Colon (tissue), 2 donors: Measurements from ENCODE around the gene ZBTB20.

Source experiments
- FAIRE-seq: peaks from 2 replicates; lab custom pipeline; 2012; peaks lifted over from hg19 to GRCh38; lab: Jason Lieb, UNC
- donor health status: control.
- donor health status: control.

ZBTB20 gene

DNA sequence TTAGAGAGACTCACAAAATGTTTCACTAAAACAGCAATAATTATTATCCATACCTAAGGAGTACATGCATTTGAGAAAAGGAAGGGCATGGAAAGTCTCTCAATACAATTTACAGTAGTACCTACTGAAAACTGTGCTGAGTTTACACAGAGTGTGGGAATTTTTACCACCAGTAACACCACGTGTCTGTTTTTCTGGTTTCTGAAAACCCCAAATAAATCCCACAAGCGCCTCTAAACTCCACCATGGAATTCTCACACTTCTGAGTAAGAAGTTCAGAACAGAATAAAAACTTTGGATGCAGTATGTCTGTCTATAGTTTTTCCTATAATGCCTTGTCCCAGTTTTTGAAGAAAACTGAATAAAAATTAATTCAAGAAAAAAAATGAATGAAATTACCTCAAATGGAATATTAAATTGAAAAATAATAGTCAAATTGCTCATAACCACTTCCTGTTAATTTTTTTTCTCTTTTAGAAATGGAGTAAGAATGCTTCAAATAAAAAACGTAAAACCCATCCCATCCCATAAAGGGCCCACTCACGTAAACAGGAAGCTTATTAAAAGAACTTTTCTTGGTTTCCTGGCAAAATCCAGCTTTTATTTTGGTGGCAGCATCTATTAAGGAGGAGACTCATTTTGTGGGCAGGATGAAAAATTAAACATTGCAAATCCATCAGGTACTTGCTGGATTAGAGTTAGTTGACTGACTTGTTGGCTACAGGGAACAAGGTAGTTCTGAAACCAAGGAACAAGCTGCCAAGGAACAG lies 475.2 kb downstream of the ZBTB20 start:
- no peak for FAIRE-seq

DNA sequence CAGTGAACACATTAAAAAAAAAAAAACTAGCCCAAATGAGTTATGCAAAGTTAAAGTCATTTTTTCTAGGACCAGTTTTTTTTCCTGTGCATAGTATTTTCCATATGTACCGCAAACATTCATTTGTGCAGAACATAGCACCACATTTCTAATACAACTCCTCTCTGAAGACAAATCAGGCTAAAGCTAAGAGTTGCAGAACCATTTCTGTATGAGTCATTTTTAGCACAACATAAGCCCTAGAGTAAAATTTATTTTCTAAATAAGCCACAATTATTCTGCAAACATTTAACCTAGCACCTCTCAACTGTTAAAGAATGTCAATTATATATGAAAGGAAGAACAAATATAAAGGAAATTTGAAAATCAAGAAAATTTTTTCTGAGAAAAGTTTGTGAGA lies 477.5 kb downstream of the ZBTB20 start:
- FAIRE-seq = no peak

DNA sequence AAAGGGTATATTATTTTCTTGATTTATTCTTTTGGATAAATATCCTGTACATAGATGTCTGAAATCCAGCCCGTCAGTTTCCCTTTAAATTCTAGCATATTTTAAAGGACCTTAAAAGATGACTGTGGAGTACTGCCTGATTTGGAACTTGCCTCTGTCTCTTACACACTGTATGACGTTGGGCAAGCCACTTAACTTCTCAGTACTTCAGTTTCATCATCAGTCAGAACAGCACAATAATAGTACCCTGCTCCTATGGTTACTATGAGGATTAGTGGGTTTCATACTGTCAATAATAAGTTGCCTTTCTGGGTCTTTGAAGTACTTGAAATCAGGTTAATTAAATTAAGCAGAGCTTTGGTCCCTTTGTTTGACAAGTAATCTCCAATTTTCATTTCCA lies 479.0 kb downstream of the ZBTB20 start:
- no peak for FAIRE-seq

DNA sequence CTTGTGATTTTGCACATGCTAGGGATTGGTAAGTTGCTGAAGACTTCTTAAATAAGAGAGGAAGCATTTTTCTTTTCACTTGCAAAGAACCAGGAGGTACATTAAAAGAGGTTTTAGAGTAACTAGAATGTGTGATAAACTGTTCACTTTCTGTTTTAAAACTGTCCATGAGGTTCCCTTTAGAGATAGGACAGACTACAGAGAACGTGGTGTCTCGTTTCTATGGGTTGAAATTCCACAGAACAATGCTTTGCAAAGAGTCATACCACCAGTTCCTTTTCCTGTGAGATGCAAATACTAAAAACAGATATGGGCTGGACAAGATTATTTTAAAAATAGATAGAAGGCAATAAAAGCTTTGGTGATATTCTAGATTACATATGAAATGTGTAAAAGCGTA lies 480.5 kb downstream of the ZBTB20 start:
- no peak for FAIRE-seq

DNA sequence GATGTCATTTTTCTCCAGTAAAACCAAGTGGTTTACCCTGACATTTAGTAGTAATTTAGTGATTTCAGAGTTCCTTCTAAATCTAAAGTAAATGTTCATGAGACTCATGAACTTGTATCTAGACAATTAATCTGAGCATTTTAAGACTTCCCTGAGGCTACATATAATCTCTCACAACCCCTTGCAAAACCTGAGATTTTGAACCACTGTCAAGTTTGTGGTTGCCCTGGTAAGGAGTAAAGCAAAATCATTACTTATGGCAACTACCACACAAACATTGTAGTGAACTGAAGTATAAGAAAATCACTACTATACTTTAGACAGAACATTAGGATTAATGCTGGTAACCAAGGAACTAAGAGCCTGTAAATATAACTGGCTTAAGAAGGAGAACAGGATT lies 483.1 kb downstream of the ZBTB20 start:
- no peak for FAIRE-seq

DNA sequence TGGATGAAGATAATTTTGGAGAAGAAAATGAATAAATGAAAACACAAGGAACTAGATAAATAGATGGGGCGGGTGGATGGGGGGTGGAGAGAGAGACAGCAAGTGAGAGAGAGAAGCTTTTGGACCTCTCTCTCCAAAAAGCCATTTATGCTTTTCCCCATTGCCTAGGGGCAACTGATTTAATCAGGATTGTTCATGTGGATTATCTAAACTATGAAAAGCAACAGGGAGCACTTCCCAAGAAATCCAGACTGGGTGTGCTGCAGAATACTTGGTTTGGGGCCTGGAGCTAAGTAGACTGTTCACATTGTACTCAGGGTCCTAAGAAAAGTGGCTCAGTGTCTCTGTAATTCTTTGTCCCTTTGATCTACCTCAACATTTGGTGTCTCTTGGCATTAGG lies 486.3 kb downstream of the ZBTB20 start:
- FAIRE-seq = no peak

DNA sequence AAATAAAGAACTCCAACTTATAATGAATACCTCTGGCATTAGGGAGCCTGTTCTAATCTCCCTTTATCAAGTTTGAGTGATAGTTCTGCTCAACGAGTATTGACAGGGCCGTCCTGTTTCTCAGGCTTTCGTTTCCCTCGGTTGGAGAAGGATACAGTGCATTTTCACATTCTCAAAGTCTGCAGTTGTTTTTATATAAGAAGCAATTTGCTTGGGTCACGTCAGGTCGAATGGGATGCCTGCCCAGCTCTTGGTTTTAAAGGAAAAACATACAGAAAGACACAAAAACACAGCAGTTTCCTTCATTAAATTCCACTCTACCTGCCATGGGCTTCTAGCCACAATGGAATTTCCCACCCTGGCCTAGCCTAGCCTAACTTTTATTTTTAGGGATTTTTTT lies 487.0 kb downstream of the ZBTB20 start:
- no peak for FAIRE-seq

DNA sequence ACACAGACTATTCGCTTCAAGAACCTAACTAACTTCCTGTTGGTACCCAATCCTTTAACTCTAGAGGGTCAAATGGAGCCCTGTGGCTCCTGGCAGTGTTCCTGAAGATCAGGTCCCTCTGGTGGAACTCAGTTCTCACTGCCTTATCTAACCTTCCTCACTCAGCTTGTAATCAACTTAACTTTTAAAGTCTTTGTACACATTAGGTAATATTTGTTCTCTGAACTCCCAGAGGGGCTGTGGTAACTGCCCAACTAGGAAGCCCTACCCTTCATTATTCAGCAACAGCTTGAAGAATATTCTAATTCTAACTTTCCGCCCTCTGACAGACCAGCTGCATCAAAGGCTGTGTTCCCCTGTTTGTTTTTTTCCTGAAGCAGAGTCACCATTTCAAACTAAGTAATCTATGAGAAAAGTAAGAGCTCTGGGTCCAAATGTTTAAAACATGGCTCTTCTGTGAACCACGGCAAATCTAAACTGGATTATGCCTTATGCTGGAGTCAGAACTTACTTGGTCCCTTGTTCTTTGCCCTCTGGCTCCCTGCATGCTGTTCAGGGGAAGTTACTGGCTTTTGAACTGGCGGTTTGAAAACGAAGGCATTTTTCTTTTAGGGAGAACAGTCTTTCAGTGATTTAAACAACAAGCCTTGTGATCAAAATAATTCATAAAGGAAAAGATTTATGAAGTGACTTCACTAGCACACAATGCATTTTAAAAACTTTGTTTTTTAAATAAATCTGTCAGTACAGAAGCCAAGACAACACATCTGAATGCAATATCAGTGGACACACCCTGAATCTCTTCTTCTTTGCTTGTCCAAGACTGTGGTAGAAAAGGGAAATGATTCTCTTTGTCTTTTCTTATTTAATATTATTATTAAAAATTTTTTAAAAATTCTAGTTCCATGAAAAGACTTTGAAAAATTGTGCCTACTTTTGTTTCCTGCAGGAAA lies 487.7 kb downstream of the ZBTB20 start:
- no peak for FAIRE-seq

DNA sequence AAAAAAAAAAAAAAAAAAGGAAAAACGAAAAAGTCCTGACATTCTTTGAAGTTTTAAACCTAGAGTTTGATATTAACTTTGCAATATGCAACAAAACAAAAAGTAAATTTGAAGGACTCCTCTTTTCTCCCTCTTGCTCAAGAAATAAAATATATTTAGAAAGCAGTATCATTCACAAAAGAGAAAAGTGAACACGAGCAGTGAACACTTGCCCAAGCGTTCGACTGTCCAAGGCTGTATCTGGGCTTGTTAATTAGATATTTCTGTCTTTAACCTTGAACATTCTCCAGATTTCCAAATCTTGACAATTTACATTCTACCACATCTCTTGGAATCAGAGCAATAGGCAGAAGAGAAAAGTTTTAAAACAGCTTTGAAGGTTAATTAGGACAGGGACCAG lies 495.5 kb downstream of the ZBTB20 start:
- FAIRE-seq = no peak

DNA sequence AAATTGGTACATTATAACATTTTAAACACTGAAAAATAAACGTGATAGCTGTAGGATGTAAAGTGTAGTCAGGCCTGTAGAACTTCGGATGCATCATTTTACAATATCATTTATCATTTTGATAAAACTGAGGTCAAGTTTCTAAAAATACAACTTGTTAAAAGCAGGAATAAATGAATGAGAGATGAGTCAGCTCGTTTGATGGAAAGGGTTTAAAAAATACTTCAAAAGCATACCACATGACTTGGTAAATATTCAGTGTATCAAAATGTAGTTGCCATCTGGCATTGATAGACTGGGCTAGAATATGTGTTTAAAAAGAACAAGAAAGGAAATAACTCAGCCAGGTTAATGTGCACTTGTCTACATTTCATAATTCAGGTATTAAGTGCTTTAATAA lies 496.3 kb downstream of the ZBTB20 start:
- FAIRE-seq = no peak

DNA sequence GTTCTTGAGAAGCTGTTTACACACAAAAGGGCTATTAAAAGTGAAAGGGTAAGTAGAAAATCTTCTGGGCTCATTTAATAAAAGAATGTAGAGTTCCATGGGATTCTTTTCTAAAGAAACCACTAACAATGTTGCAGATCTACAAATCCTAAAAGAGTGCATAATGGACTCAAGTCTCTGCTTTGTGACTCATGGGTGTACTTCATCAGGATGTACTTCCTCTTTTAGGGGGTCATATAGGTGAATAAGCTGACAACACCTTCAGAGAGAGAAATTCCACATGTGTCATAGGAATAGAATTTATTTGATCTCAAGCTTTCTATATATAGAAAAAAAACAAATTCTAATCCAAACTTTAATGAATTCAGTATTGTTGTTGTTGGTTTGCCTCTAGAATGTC lies 497.8 kb downstream of the ZBTB20 start:
- no peak for FAIRE-seq

DNA sequence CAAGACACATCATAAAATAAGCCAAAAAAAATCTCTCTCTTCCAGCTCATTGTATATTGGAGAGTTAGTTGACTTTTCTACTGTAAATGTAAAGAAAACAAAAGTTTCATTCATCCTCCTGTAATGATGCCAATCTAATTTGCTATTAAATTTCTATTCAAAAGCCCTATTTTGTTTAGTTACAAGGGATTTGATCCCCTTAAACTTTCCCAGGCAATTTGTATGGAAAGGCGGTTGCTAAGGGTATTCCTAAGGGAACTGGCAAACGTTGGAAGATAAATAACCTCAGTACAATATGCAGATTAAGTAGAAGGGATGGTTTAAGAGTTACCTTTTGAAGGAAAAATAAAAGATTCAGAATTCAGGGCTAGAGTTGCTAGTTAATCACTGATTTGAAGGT lies 500.6 kb downstream of the ZBTB20 start:
- FAIRE-seq = no peak

DNA sequence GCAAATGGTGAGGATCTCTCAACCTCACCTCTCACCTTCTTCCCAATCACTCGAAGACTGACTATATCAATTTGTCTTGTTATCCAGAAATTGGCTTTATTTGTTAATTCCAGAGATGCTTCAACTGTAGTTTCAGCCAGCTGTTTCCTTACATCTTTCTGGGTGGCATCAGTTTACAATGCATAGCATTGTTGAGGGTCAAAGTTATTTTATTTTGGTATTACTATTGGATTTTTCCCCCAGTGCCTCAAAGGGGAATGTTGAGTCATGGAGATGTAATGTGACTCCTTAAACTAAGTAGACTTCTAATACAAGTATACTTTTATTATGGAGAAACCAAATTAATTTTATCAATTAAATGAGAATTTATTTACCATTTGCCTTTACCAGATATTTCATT lies 501.7 kb downstream of the ZBTB20 start:
- no peak for FAIRE-seq

DNA sequence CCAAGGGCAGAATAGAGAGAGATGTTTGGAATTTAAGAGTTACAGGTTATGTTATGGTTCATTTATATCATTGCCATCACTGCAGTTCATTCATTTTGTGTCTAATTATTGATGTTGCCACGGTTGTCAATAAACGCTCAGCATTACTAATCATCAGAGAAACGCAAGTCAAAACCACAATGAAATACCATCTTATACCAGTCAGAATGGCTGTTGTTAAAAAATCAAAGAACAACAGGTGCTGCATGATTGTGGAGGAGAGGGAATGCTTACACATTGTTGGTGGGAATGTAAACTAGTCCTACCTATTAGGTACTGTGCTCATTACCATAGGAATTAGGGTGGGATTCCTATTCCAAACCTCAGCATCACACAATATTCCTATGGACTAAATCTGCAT lies 502.7 kb downstream of the ZBTB20 start:
- no peak for FAIRE-seq

DNA sequence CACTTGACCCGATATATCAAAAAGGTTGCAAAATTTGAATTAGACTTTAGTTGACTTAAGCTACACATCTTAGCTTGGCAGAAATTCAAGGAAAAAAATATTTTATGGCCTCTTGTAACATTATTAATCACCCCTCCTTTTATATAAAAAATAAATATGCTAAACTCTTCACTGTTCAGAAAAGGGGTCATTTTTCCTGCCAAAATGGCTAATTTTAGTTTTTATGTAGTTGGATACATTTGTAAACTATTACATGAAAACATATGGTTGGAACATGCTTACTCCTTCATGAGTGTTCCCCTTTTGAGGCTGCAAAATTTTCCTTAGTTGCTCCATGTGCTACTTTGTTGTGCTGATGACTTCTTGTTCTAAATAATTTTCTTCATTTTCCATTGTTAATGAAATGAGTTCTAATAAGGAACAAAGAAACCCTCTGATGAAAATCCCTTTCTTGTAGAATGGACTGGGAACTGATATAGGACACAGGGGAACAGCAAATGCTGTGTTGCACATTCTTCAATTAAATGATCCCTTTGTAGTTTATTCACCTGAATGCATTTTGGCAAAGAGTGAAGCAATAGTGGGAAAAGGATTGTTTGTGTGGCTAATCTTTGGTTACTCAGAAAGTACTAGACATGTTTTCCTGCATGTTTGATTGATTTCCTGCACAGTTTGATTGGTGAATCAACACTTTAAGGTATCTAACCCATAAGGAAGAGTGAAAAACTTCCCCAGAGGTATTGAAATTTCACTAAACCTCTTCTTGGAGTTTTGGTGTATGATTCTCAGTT lies 503.9 kb downstream of the ZBTB20 start:
- no peak for FAIRE-seq

DNA sequence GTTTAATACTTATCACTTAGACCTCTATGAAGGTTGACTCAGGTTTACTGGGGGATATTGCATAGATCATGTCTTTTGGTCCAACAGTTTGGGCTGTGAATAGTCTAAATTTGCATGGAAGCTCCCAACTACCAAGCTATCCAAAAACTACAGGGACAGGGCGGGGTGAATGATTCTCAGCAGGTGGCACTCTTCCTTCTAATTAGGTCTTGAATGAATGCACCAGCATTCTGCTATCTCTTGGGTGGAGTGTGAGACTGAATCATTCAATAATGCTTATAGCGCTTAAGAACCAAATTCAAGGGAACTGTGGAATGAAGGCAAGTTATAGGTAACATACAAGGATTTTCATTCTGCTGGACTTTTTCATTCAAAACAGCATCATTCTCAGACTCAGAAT lies 507.0 kb downstream of the ZBTB20 start:
- FAIRE-seq = no peak

DNA sequence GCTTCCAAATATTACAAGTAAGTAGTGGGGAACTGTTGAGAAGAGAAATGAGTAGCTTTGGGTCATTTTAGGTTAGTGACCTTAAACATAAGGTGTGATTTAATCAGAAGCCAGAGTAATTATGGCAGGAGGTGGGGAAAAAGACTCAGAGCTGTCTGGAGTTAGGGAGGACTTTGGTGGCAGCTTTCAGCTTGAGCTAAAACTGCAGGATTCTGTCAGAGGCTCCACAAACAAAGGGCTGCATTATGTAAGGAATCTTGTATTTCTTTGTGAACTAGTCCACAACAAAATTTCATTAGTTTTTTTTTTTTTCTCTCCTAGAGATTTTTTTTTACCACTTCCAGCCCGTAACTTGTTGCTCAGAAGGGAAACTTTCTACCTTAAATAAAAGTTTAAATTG lies 507.9 kb downstream of the ZBTB20 start:
- no peak for FAIRE-seq

DNA sequence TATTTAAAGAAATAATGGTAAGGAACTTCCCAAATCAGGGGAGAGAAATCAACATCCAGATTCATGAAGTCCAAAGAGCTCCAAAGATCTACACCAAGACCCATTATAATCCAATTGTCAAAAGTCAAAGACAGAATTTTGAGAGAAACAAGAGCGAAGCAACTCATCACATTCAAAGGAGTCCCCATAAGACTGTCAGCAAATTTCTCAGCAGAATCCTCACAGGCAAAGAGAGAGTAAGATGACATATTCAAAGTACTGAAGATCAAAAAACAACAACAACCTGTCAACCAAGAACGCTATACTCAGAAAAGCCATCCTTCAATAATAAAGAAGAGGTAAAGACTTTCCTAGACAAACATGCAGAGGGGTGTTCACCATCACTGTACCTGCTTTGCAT lies 511.2 kb downstream of the ZBTB20 start:
- no peak for FAIRE-seq

DNA sequence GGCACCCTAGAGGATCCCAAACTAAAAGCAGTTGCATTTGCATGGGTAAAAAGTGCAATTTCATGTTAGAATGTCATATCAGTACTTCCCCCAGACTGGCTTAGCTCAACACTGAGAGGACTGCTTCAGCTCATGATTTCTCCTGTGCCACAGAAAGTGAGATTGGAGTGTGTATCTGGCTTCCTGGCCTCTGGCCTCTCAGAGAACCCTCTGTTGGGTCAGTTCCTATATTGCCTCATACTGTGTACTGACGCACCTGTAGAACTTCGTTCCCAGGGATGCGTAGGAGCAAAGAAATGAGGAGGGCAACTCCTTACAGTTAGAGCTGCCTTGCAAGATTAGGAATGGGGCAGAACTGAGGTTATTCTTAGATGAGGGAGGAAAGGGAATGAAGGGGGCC lies 512.5 kb downstream of the ZBTB20 start:
- FAIRE-seq = no peak

DNA sequence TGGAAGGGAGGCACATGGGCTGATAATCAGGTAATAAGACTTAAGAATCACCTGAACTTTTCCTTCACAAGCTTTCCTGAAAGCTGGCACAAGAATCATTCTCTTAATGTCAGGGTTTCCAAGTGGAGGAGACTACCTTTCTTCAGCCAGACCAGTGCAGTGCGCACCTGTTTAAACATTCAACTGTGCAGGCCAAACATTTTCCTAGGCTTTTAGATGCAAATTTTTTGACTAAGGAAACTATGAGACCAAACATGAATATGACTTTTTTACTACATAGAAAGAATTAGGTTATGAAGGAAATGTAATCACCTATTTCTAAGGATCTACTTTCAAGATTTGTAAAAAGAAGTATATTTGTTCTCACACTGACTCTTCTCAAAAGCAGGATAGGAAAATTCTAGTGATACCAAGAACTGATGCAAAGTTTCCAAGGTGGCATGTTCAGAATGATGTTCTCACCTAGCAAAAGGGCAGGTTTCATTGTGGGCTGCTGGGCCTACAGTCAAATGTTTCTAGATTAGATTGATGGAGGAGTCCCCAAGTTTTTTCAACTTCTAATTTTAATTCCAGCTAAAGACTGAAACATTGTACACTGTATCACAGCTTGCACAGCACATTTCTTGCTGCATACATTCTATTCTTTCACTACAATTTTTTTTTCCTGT lies 514.2 kb downstream of the ZBTB20 start:
- FAIRE-seq = no peak

DNA sequence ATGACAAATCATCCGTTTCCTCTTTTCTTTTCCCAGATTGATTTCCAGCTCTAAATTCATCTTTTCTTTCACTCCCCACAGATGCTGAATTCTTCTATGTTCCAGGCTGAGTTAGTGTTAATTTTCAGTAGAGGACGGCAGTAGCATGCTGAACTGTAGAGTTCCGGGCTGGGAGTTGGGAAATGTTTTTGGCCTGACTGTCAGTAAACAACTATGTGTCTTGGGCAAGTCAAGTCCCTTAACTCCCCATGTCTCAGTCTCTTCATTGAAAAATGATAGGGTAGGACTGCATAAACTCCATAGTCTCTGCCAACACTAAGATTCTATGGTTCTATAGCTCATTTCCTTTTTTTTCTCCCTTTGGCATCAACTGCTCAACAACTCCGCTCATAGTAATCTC lies 519.3 kb downstream of the ZBTB20 start:
- no peak for FAIRE-seq

DNA sequence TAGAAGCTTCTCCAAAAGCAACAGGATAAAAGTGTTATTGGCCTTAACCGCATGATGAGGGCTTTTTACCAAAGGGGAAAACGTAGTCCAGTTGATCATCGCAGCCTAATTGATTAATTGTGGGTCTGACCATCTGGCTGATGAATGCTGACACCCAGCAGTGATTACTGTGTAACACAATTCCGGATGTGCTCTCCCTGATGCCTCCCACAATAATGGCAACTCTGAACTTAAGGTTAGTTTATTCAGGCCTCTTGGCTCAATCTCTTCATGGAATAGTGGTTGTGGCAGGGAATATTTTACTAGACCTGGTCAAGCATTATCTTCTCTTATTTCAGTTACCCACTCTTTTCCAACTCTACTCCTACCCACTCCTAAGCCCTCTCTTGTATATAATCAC lies 520.3 kb downstream of the ZBTB20 start:
- no peak for FAIRE-seq
